ENCODE measurements around the gene RFLNA. TPM values are rescaled to one million over a fixed set of nuclear protein-coding genes. Genes with fewer than 3 reads are reported as not detected.

Gene RFLNA
- total and polyA plus RNA-seq, 11 donors, result 0.06 to 0.63 (median 0.22) TPM; not detected in 5

- no peak overlapping the region for H3K4me3 ChIP-seq
- intact Hi-C loops (cut with DNase I), result loop anchor here in 3 of 10 donors (5.0 to 10.0 kb wide), 3 partner anchors 436 to 446 kb away; no protein-coding TSS in a partner anchor
- peaks cover 5 to 99% (median 86%) of the 10 kb centered on the region in 9 donors for H3K36me3 ChIP-seq
- 74 to 81% (median 81%) methylated on average over 14 of the region's 14 CpGs for WGBS, 4 donors
- TF ChIP-seq CTCF (IDR thresholded peaks at IDR 0.05) (no peak), POLR2A (IDR thresholded peaks at IDR 0.05) (no peak)
- H3K4me1 ChIP-seq, result peaks cover 0 to 26% (median 8%) of the 10 kb centered on the region in 12 donors
- peak overlapping the region in 11 of 12 donors; percentile 55 to 89 (median 79) for H3K27ac ChIP-seq
- H3K27me3 ChIP-seq, result no peaks in the 10 kb centered on the region
- H3K9me3 ChIP-seq, result peaks cover 0 to 15% (median 7%) of the 10 kb centered on the region in 12 donors
- ATAC-seq (no peak), DNase-seq (no peak)
Measured at GRCh38 chr12:124328636-124329035, 33.7 kb downstream of the RFLNA start.

GRCh38 chr12:124332058-124332672, 37.3 kb downstream of the RFLNA start:
- 91 to 93% (median 92%) methylated on average over 11 to 15 of the region's 15 CpGs for WGBS, 4 donors
- TF ChIP-seq CTCF (IDR thresholded peaks at IDR 0.05) (peak in 2 of 12 donors; percentile 7 to 8), POLR2A (IDR thresholded peaks at IDR 0.05) (no peak)
- Histone ChIP-seq H3K36me3 (peaks cover 0 to 98% (median 89%) of the 10 kb centered on the region in 9 donors), H3K9me3 (no peaks in the 10 kb centered on the region), H3K4me3 (no peak overlapping the region), H3K27me3 (no peaks in the 10 kb centered on the region), H3K27ac (no peak overlapping the region), H3K4me1 (peaks cover 0 to 16% (median 4%) of the 10 kb centered on the region in 12 donors)
- no peak for ATAC-seq
- DNase-seq, result no peak
- intact Hi-C loops (cut with DNase I), result no loop called here

- no peak for ATAC-seq
- TF ChIP-seq CTCF (IDR thresholded peaks at IDR 0.05), result no peak
- no peak for TF ChIP-seq POLR2A (IDR thresholded peaks at IDR 0.05)
- H3K27ac ChIP-seq, result no peak overlapping the region
- intact Hi-C loops (cut with DNase I), result no loop called here
- 86 to 88% (median 87%) methylated on average over 12 of the region's 12 CpGs for WGBS, 4 donors
- no peaks in the 10 kb centered on the region for H3K9me3 ChIP-seq
- no peak for DNase-seq
- peaks cover 0 to 99% (median 97%) of the 10 kb centered on the region in 9 donors for H3K36me3 ChIP-seq
- peaks cover 0 to 10% (median 2%) of the 10 kb centered on the region in 12 donors for H3K4me1 ChIP-seq
- H3K4me3 ChIP-seq, result no peak overlapping the region
- no peaks in the 10 kb centered on the region for H3K27me3 ChIP-seq
Measured at GRCh38 chr12:124332900-124333299, 38.0 kb downstream of the RFLNA start.

- WGBS, 4 donors, result 77 to 88% (median 87%) methylated on average over 17 to 20 of the region's 20 CpGs
- Histone ChIP-seq H3K27ac (no peak overlapping the region), H3K27me3 (no peaks in the 10 kb centered on the region), H3K36me3 (peaks cover 0 to 99% (median 98%) of the 10 kb centered on the region in 9 donors), H3K4me1 (peaks cover 0 to 2% (median 0%) of the 10 kb centered on the region in 12 donors), H3K9me3 (no peaks in the 10 kb centered on the region), H3K4me3 (no peak overlapping the region)
- ATAC-seq (peak in 1 of 4 donors; percentile 5), DNase-seq (no peak)
- TF ChIP-seq CTCF (IDR thresholded peaks at IDR 0.05), result no peak
- TF ChIP-seq POLR2A (IDR thresholded peaks at IDR 0.05), result no peak
- intact Hi-C loops (cut with DNase I), result no loop called here
Measured at GRCh38 chr12:124333724-124334123, 38.8 kb downstream of the RFLNA start.
